H9 (cell line): ENCODE measurements around the gene WDR27. TPM values are rescaled to one million over a fixed set of nuclear protein-coding genes. Genes with fewer than 3 reads are reported as not detected.

Source experiments
- DNase-seq: peaks from one replicate; pipeline ENCODE4 v3.0.0-alpha.2; 2017
- H2AFZ ChIP-seq: one replicate; pipeline ENCODE4 v1.6.1; 2013; ENCODE audit warnings: mild to moderate bottlenecking, low read length, control low read depth, moderate library complexity
- H2AK5ac ChIP-seq: 2 replicates; pipeline ENCODE4 v1.6.1; 2013; ENCODE audit warnings: low read length, control low read depth, mixed read lengths; ENCODE audit not compliant: insufficient read length
- H2BK120ac ChIP-seq: one replicate; pipeline ENCODE4 v1.6.1; 2013; ENCODE audit warnings: low read depth, mild to moderate bottlenecking, low read length, control low read depth, inconsistent platforms; ENCODE audit not compliant: poor library complexity, severe bottlenecking
- H2BK12ac ChIP-seq: 2 replicates; pipeline ENCODE4 v1.6.1; 2013; ENCODE audit warnings: low read length, control low read depth, mixed read lengths, low read depth; ENCODE audit not compliant: insufficient read length
- H2BK15ac ChIP-seq: 2 replicates; pipeline ENCODE4 v1.6.1; 2013; ENCODE audit warnings: low read depth, low read length, control low read depth
- H2BK20ac ChIP-seq: one replicate; pipeline ENCODE4 v1.6.1; 2013; ENCODE audit warnings: low read depth, mild to moderate bottlenecking, low read length, control low read depth, inconsistent platforms; ENCODE audit not compliant: poor library complexity, severe bottlenecking
- H2BK5ac ChIP-seq: 2 replicates; pipeline ENCODE4 v1.6.1; 2013; ENCODE audit warnings: low read length, control low read depth, mixed read lengths; ENCODE audit not compliant: insufficient read length
- H3K14ac ChIP-seq: 2 replicates; pipeline ENCODE4 v1.6.1; 2013; ENCODE audit warnings: low read length, control low read depth; ENCODE audit not compliant: insufficient read depth
- H3K18ac ChIP-seq: 2 replicates; pipeline ENCODE4 v1.6.1; 2013; ENCODE audit warnings: low read depth, mild to moderate bottlenecking, mixed read lengths, low read length, control low read depth; ENCODE audit not compliant: insufficient read length
- H3K23ac ChIP-seq: 2 replicates; pipeline ENCODE4 v1.6.1; 2013; ENCODE audit warnings: low read length, control low read depth, mixed read lengths, low read depth; ENCODE audit not compliant: insufficient read length
- H3K23me2 ChIP-seq: 2 replicates; pipeline ENCODE4 v1.6.1; 2013; ENCODE audit warnings: low read depth, mild to moderate bottlenecking, mixed read lengths, low read length, control low read depth; ENCODE audit not compliant: insufficient read length, poor library complexity, severe bottlenecking
- H3K27ac ChIP-seq: 2 replicates; pipeline ENCODE4 v1.5.1; 2013; ENCODE audit warnings: low read length, control low read depth, mixed read lengths, low read depth; ENCODE audit not compliant: insufficient read length
- H3K27me3 ChIP-seq: 2 replicates; pipeline ENCODE4 v1.6.1; 2013; ENCODE audit warnings: low read length, control low read depth, inconsistent platforms; ENCODE audit not compliant: insufficient read depth
- H3K4ac ChIP-seq: 2 replicates; pipeline ENCODE4 v1.6.1; 2013; ENCODE audit warnings: low read depth, mild to moderate bottlenecking, control low read depth, inconsistent platforms, low read length, moderate library complexity
- H3K4me1 ChIP-seq: 2 replicates; pipeline ENCODE4 v1.6.1; 2013; ENCODE audit warnings: low read length, control low read depth, inconsistent platforms; ENCODE audit not compliant: insufficient read depth
- H3K4me2 ChIP-seq: 2 replicates; pipeline ENCODE4 v1.6.1; 2013; ENCODE audit warnings: low read length, control low read depth, mixed read lengths; ENCODE audit not compliant: insufficient read length, insufficient read depth
- H3K56ac ChIP-seq: 2 replicates; pipeline ENCODE4 v1.6.1; 2013; ENCODE audit warnings: low read depth, mild to moderate bottlenecking, mixed read lengths, low read length, control low read depth; ENCODE audit not compliant: insufficient read length
- H3K79me1 ChIP-seq: 2 replicates; pipeline ENCODE4 v1.6.1; 2013; ENCODE audit warnings: low read depth, mild to moderate bottlenecking, moderate library complexity, low read length, control low read depth, inconsistent platforms; ENCODE audit not compliant: insufficient read depth, poor library complexity, severe bottlenecking
- H3K79me2 ChIP-seq: 2 replicates; pipeline ENCODE4 v1.6.1; 2013; ENCODE audit warnings: low read length, control low read depth, inconsistent platforms; ENCODE audit not compliant: insufficient read depth
- H3K9ac ChIP-seq: 2 replicates; pipeline ENCODE4 v1.6.1; 2013; ENCODE audit warnings: low read length, control low read depth, mixed read lengths; ENCODE audit not compliant: insufficient read length; ENCODE audit errors: extremely low read depth
- H3K9me3 ChIP-seq: one replicate; pipeline ENCODE4 v1.6.1; 2013; ENCODE audit warnings: low read depth, low read length, inconsistent platforms; ENCODE audit not compliant: control insufficient read depth
- H3T11ph ChIP-seq: one replicate; pipeline ENCODE4 v1.6.1; 2013; ENCODE audit warnings: mild to moderate bottlenecking, low read length, control low read depth, inconsistent platforms
- H4K20me1 ChIP-seq: one replicate; pipeline ENCODE4 v1.6.1; 2013; ENCODE audit not compliant: control insufficient read depth, insufficient read length, insufficient read depth
- H4K5ac ChIP-seq: 2 replicates; pipeline ENCODE4 v1.6.1; 2013; ENCODE audit warnings: low read depth, mild to moderate bottlenecking, mixed read lengths, low read length, control low read depth; ENCODE audit not compliant: insufficient read length
- H4K8ac ChIP-seq: replicated peaks from 2 replicates; pipeline ENCODE4 v1.6.1; 2013; ENCODE audit warnings: low read length, control low read depth, mixed read lengths, low read depth; ENCODE audit not compliant: insufficient read length
- H4K91ac ChIP-seq: 2 replicates; pipeline ENCODE4 v1.6.1; 2013; ENCODE audit warnings: low read depth, mild to moderate bottlenecking, moderate library complexity, mixed read lengths, low read length, control low read depth; ENCODE audit not compliant: insufficient read length
- H3K27ac Mint-ChIP-seq, 3 experiments: 2 replicates in 2 of 3; 3 replicates in 1 of 3; pipeline ENCODE4 v1.8.0; 2020 to 2021; ENCODE audit warnings: mixed read lengths in 3 of 3, mild to moderate bottlenecking in 1 of 3, moderate library complexity in 1 of 3
- H3K27me3 Mint-ChIP-seq: 2 replicates; pipeline ENCODE4 v1.8.0; 2021; ENCODE audit warnings: low read depth, mild to moderate bottlenecking, moderate library complexity, mixed read lengths
- H3K36me3 Mint-ChIP-seq, 3 experiments: 2 replicates in 2 of 3; 3 replicates in 1 of 3; pipeline ENCODE4 v1.8.0; 2020 to 2021; ENCODE audit warnings: low read depth in 3 of 3, mixed read lengths in 3 of 3; ENCODE audit not compliant: insufficient read depth in 1 of 3
- H3K4me1 Mint-ChIP-seq, 2 experiments: 2 replicates each; pipeline ENCODE4 v1.8.0; 2020; ENCODE audit warnings: mixed read lengths in 2 of 2
- H3K4me3 Mint-ChIP-seq, 2 experiments: 2 replicates in 1 of 2; 3 replicates in 1 of 2; pipeline ENCODE4 v1.8.0; 2020 to 2021; ENCODE audit warnings: mild to moderate bottlenecking in 2 of 2, mixed read lengths in 2 of 2, moderate library complexity in 1 of 2
- H3K9me3 Mint-ChIP-seq, 2 experiments: 2 replicates in 1 of 2; 3 replicates in 1 of 2; pipeline ENCODE4 v1.8.0; 2020; ENCODE audit warnings: mild to moderate bottlenecking in 2 of 2, mixed read lengths in 2 of 2, moderate library complexity in 1 of 2
- CTCF ChIP-seq: fragments of 200-600 bp; sonication (generic); conservative IDR thresholded peaks from 3 replicates; pipeline ENCODE4 v1.8.0; 2021; ENCODE audit warnings: antibody characterized with exemption, mild to moderate bottlenecking
- WGBS: extraction: QIAGEN DNeasy Blood & Tissue Kit; methylation state at CpG from one replicate; pipeline ENCODE4 v1.1.7; 2013; ENCODE audit warnings: missing lambda C conversion rate, low lambda C conversion rate, mixed read lengths; ENCODE audit not compliant: insufficient read length; ENCODE audit errors: extremely low coverage; 5-methylcytosine and 5-hydroxymethylcytosine counted together
- total RNA-seq: library from RNA; stranded (reverse); gene quantifications from 2 replicates; pipeline ENCODE4 v1.2.1, GENCODE V29; 2021

WDR27 gene
- total RNA-seq, 1 experiment from 2014 or later: 48.7 TPM

GRCh38 chr6:169638388-169638787, 63.4 kb downstream of the WDR27 start:
- no peak overlapping the region for H2BK5ac ChIP-seq
- H3K14ac ChIP-seq: no peak overlapping the region
- no peak overlapping the region; the same call in 1 of the 2 replicates for H3K4ac ChIP-seq
- no peak overlapping the region for H3T11ph ChIP-seq
- 0 out of 4 replicates have a peak, but pooled peaks cover 3 to 4% of the 10 kb centered on the region in 2 experiments for H3K4me1 Mint-ChIP-seq
- no peak overlapping the region for H2AK5ac ChIP-seq
- H3K27ac Mint-ChIP-seq: peak overlapping the region in 2 of 3 experiments; percentile 30 to 62; a peak in 2 of 7 replicates
- H3K79me1 ChIP-seq: no peaks in the 10 kb centered on the region
- H3K9me3 ChIP-seq: no peaks in the 10 kb centered on the region
- no peak overlapping the region for H3K27ac ChIP-seq
- no peak overlapping the region for H2AFZ ChIP-seq
- no peak for TF ChIP-seq CTCF
- H2BK15ac ChIP-seq: no peak overlapping the region
- no peak for DNase-seq
- no peak overlapping the region for H3K18ac ChIP-seq
- no peak overlapping the region for H3K56ac ChIP-seq
- H3K9me3 Mint-ChIP-seq: no peaks in the 10 kb centered on the region
- H3K79me2 ChIP-seq: no peaks in the 10 kb centered on the region
- H4K20me1 ChIP-seq: no peaks in the 10 kb centered on the region
- H3K4me3 Mint-ChIP-seq: no peak overlapping the region
- no peak overlapping the region for H4K8ac ChIP-seq
- H3K4me2 ChIP-seq: no peak overlapping the region
- H3K27me3 ChIP-seq: no peaks in the 10 kb centered on the region
- no peak overlapping the region for H3K23ac ChIP-seq
- no peaks in the 10 kb centered on the region for H3K23me2 ChIP-seq
- H3K4me1 ChIP-seq: peaks cover 2% of the 10 kb centered on the region; the same call in 1 of the 2 replicates
- no peak overlapping the region for H2BK20ac ChIP-seq
- H3K27me3 Mint-ChIP-seq: no peaks in the 10 kb centered on the region
- H3K9ac ChIP-seq: no peak overlapping the region
- no peak overlapping the region for H2BK12ac ChIP-seq
- no CpG with 5 or more reads among the region's 14 CpGs for WGBS
- H4K91ac ChIP-seq: no peak overlapping the region
- peaks cover 18 to 49% (median 44%) of the 10 kb centered on the region in 3 experiments; a peak in 6 of 7 replicates for H3K36me3 Mint-ChIP-seq
- H4K5ac ChIP-seq: no peak overlapping the region
- H2BK120ac ChIP-seq: no peak overlapping the region
